Raji (cell line): ENCODE results near the gene HUS1B.

ENCODE experiments used
- POLR2A ChIP-seq: IDR thresholded peaks from 2 replicates; pipeline ENCODE4 v1.6.1; 2011; ENCODE audit warnings: low read depth, low read length, control low read depth; ENCODE audit not compliant: insufficient read depth

The HUS1B gene

GRCh38 chr6:654136-654535, 2.8 kb downstream of the HUS1B start:
- no peak for TF ChIP-seq POLR2A

- TF ChIP-seq POLR2A = no peak
Measured at GRCh38 chr6:652865-653264, 4.0 kb downstream of the HUS1B start.

DNA sequence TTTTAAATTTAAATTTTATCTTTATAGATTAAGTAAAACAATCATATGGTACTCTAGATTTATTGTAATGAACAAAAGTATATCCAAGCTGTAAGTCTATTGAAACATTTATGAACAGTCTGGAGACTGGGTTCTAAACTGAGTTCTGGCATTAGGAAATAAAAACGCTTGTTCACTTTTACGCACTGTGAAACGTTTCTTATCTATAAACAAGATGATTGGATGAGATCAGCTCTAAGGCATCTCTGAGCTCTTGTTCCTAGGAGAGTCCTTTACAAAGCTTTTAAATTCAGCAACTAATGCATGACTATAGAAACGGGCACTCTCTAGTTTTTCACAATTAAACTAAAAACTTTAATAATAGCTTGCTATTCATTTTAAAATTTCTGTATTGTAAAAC, 6.8 kb downstream of the HUS1B start:
- TF ChIP-seq POLR2A = no peak

DNA sequence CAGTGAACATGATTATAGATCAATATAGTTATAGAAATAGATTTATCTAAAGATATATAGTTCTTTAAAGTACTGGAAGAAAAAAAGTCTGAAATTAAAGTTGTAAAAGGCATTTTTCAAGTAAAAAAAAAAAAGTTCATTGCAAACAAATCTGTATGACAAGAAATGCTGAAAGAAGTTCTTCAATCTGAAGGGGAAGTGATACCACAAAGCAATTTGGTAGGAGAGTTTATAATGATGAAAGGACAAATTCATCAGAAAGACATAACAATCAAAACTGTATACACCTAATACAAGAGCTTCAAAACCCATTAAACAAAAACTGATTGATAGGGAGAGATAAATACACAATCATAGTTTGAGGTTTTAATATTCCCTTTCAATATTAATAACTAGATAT, 14.1 kb downstream of the HUS1B start:
- no peak for TF ChIP-seq POLR2A

- no peak for TF ChIP-seq POLR2A
Measured at GRCh38 chr6:641225-641985, 15.5 kb downstream of the HUS1B start.

GRCh38 chr6:636488-636887, 20.4 kb downstream of the HUS1B start:
- TF ChIP-seq POLR2A = no peak

DNA sequence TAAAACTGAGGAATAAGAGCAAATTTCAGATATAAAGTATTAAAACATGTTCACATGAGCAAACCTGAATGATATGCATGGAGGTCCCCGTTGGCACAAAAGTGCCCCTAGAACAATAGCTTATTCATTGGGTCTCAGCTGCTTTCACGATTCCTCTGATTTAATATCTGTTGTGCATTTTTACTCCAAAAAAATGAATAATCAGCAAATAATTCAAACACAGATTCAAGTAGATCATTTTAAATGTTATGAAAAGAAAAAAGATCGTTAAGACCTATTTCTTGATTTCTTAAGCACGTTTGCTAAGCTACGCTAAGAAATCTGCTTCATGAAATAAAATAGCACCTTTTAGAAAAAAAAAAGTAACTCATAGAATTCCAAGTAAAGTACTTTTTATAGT, 21.7 kb downstream of the HUS1B start:
- no peak for TF ChIP-seq POLR2A

DNA sequence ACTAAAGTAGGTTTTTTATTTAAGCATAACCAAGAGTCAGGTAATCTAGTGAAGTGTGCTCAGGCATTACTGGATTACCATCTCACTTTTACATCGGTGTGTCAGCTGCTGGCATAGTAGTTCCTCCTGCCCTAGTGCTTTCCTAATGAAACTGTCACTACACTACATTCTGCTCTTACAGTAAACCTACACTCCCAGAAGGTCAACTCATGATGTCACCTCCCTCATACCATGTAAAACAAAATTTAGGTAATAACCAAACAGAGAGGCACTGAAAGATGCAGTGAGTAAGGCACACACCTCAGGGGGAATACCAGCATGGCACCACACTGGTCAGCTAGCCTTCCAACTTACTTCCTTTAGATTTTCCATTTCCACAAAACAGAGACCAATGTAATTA, 23.3 kb downstream of the HUS1B start:
- no peak for TF ChIP-seq POLR2A

DNA sequence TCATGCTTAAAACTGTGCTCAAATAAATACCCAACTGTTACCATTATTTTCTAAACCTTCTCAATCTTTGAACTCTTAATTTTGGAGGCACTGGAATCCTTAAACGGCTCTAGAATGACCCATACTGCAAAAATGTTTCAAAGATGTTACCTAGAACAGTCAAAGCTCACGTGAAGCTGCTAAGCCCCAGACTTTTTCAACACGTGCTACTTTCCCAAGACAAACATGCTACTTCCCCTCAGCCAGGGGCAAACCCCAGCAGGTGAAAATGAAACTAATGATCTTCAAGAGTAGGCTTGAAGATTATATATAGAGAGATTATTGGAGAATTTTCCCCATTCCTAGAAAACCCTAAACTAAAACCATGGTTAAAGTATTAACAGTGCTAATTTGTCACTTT, 28.1 kb downstream of the HUS1B start:
- TF ChIP-seq POLR2A = no peak

- no peak for TF ChIP-seq POLR2A
Measured at GRCh38 chr6:626236-626635, 30.7 kb downstream of the HUS1B start.

DNA sequence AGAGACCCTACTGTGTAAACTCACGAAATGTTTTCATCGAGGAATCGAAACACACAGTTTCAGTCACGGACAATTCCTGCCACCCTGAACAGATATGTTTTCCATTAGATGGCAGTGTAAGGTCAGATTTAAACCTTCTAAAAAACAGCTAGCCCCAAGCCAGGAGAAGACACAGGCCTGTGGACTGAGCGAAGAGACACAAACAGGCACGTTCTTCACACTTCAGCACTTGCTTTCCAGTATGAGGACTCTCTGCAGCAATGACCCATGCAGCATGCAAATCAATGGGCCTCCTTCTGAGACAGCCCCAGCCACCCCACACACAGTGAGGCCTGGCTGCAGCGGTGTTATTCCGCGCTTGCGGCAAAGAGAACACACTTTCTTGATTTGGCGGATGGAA, 31.9 kb downstream of the HUS1B start:
- TF ChIP-seq POLR2A = no peak

DNA sequence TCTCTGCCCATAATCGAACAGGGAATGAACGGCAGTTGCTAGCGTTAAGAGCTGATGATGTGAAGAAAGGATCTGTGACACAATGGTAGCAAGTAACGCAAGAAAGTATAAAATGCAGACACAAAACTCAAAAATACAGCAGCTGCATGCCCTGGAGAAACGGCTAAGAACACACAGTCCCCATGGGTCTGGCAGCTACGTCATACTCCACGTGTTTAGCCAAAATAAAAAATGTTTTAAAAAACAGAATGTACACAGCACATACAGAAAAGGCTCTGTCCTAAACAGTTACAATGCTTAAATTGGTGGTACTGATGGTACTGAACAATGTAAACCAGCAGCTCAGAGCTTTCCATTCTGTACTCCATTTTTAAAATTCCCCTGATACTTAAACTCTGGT, 34.4 kb downstream of the HUS1B start:
- no peak for TF ChIP-seq POLR2A

- no peak for TF ChIP-seq POLR2A
Measured at GRCh38 chr6:621931-622330, 35.0 kb downstream of the HUS1B start.

- TF ChIP-seq POLR2A = no peak
Measured at GRCh38 chr6:620950-621349, 36.0 kb downstream of the HUS1B start.

DNA sequence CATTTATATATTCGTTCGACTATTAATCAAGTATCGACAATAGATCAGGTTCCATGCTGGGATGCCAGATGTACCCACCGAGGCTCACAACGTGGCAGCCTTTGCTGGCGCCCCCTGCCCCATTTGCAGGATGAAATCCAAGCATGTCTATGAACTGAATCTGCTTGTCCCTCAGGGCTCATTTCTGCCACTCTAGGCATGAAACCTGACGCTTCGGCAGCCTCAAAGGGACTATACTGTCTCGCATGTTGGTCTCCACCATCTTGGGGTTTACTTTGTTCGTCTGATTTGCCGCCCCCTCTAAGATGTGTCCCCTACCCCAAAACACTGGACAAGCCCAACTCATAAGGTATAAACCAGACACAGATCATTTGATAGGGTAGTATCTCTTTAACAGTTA, 36.7 kb downstream of the HUS1B start:
- no peak for TF ChIP-seq POLR2A

DNA sequence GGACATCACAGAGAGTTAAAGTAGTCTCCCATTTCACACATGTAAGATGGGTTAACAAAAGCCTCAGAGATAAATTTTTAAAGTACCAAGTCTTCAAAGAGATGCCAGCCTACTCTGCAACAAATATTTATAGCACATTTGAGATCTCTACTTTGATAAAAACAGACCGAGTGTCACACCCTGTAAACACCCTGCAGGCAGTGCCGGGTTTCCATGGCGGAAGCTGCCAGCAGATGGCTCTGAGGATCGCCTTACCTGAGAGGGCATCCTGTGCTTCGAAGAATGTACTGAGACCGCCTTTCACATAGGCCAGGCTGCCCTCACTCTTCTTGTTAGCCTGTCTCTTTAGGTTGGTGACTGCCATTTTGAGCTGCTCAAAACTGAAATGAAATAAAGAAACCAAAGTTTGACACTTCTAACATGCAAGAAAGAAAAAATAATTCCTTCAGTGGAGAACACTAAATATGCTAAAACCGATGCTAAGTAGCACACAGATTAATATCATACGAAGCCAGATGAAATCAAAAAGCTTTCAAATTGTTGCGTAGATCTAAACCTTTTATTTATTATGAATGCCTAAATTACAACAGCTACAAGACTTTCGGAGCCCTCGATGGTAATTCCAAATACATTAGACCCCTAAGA, 39.3 kb downstream of the HUS1B start:
- no peak for TF ChIP-seq POLR2A

GRCh38 chr6:613981-614380, 42.9 kb downstream of the HUS1B start:
- TF ChIP-seq POLR2A = no peak
